ENCODE results near the gene TIGD7. TPM values are rescaled to one million over a fixed set of nuclear protein-coding genes. Genes with fewer than 3 reads are reported as not detected.

The TIGD7 gene
- total RNA-seq, 4 donors from 2014 or later = 0.38 to 4.0 (median 0.96) TPM

DNA sequence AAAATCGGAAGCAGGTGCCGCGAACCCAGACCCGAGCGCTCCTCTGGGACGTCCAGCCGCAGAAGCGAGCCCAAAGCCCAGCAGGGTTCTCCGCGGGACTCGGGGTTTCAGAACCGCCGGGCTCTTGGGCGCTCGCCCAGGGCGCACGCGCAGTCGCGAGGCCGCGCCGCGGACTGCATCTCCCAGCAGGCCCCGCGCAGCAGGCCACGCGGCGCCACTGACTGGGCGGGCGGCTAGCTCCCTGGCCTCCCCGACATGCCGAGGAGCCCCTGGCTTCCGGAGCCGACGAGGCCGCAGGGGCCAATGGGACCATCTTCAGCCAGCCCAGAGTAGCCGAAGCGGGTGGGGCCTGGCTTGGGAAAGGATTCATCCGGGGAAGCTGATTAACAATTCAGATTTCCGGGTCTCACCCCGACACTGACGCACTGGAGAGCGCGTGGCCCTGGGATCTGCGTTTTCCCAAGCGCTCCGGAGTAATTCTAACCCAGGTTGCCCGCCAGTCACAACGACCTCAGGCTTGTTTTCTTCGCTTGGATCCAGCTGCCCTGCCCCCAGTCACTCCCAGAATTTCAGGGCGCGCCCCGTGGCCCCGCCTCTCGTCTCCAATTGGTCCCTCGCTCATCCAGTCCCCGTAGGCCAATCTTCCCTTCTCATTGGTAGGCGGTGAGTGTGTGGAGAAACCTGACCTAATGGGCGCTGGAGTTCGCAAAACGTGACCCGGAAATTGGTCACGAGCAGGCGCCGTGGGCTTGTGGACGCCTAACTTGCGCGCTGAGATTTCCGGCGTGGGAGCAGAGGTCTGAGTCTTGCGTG, 22.3 kb downstream of the TIGD7 start, which contains the start of gene ZNF263:
ZNF263 (plus strand) TSS at position 762 of the 813 bp plus-strand sequence. CDS start 328 bp downstream, outside the sequence.
- 0 to 1% methylated on average over 25 to 26 of the region's 72 CpGs for WGBS, 2 donors
- Histone ChIP-seq H3K36me3 (peaks cover 9 to 34% (median 13%) of the 10 kb centered on the region in 3 donors), H3K4me3 (peak within 1 kb of the TSS; percentile 91 to 97 (median 94)), H3K9me3 (peaks cover 0 to 24% (median 19%) of the 10 kb centered on the region in 3 donors), H3K27ac (peak within 1 kb of the TSS; percentile 98 to 100 (median 98)), H3K4me1 (peaks cover 14 to 37% (median 16%) of the 10 kb centered on the region in 3 donors), H3K27me3 (peaks cover 0 to 4% (median 0%) of the 10 kb centered on the region in 4 donors)
- peak in 2 of 4 donors; percentile 59 to 60 for TF ChIP-seq POLR2A (IDR thresholded peaks at IDR 0.05)
- TF ChIP-seq, protein P1, sequence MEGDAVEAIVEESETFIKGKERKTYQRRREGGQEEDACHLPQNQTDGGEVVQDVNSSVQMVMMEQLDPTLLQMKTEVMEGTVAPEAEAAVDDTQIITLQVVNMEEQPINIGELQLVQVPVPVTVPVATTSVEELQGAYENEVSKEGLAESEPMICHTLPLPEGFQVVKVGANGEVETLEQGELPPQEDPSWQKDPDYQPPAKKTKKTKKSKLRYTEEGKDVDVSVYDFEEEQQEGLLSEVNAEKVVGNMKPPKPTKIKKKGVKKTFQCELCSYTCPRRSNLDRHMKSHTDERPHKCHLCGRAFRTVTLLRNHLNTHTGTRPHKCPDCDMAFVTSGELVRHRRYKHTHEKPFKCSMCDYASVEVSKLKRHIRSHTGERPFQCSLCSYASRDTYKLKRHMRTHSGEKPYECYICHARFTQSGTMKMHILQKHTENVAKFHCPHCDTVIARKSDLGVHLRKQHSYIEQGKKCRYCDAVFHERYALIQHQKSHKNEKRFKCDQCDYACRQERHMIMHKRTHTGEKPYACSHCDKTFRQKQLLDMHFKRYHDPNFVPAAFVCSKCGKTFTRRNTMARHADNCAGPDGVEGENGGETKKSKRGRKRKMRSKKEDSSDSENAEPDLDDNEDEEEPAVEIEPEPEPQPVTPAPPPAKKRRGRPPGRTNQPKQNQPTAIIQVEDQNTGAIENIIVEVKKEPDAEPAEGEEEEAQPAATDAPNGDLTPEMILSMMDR (IDR thresholded peaks at IDR 0.05) = peak in 1 of 6 experiments; percentile 17
- DNase-seq = peak; percentile 84
- intact Hi-C loops (cut with DNase I) = no loop called here

DNA sequence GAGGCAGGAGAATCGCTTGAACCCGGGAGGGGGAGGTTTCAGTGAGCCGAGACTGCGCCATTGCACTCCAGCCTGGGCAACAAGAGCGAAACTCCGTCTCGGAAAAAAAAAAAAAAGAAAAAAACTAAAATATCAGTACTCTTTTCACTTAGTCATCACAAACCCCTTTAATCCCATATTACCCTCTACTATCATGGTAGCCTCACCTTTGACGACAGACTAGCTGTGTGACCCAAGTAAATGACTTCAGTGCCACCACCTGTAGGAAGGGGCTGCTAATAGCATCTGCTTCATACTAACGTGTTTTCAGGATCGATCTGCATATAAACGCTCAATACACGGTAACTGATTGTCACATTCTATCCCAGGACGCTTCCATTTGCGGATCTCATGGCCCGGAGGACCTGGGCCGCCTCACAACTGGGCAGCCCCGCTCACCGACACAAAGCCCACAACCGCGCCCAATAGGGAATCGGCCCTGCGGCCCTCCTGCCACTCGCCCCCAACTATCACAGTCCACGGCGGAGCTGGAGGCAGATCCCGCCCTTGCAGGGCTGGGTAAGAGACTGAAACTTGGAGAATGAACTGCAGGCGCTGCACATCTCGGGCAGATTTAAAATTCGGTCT, 23.0 kb downstream of the TIGD7 start:
- Histone ChIP-seq H3K4me1 (peaks cover 14 to 37% (median 16%) of the 10 kb centered on the region in 3 donors), H3K36me3 (peaks cover 9 to 26% (median 13%) of the 10 kb centered on the region in 3 donors), H3K9me3 (peaks cover 0 to 17% (median 12%) of the 10 kb centered on the region in 3 donors), H3K27ac (peak overlapping the region; percentile 98 to 100 (median 98)), H3K27me3 (peaks cover 0 to 9% (median 0%) of the 10 kb centered on the region in 4 donors), H3K4me3 (peak overlapping the region; percentile 91 to 97 (median 94))
- no peak for DNase-seq
- intact Hi-C loops (cut with DNase I) = no loop called here
- no peak for TF ChIP-seq POLR2A (IDR thresholded peaks at IDR 0.05)
- TF ChIP-seq, protein P1 (IDR thresholded peaks at IDR 0.05) = no peak
- 18 to 44% methylated on average over 10 to 16 of the region's 29 CpGs for WGBS, 2 donors

DNA sequence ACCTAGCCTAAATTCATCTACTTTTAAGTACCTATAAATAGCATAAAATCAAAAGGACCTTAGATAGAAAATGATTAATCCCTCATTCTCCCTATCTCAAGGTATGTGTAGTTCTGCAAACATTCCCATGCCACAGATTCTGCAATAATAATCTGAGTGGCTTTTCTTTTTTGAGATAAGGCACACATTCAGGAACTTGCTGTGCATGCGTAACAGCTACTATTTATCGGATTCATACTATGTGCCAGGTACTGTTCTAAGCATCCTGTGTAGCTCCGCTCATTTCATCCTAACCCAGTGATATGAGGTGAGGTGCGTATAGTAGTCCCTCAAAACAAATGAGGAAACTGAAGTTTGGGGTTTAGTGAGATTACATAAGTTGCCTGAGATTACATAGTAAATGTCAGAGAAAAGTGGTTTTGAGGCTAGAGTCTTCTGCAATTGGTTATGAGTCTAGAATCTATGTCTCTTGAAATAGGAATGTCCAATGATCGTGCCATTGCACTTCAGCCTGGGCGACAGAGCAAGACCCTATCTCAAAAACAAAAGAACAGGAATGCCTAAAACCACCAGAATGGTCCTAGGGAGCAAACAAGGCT, 23.9 kb downstream of the TIGD7 start:
- Histone ChIP-seq H3K27me3 (peaks cover 0 to 9% (median 0%) of the 10 kb centered on the region in 4 donors), H3K4me3 (no peak overlapping the region), H3K36me3 (peaks cover 8 to 17% (median 9%) of the 10 kb centered on the region in 3 donors), H3K27ac (no peak overlapping the region), H3K9me3 (peaks cover 0 to 8% (median 7%) of the 10 kb centered on the region in 3 donors), H3K4me1 (peaks cover 14 to 37% (median 16%) of the 10 kb centered on the region in 3 donors)
- DNase-seq = no peak
- intact Hi-C loops (cut with DNase I) = no loop called here
- TF ChIP-seq, protein P1 (IDR thresholded peaks at IDR 0.05) = no peak
- no peak for TF ChIP-seq POLR2A (IDR thresholded peaks at IDR 0.05)
- WGBS, 2 donors = 91 to 92% methylated on average over 6 of the region's 6 CpGs

DNA sequence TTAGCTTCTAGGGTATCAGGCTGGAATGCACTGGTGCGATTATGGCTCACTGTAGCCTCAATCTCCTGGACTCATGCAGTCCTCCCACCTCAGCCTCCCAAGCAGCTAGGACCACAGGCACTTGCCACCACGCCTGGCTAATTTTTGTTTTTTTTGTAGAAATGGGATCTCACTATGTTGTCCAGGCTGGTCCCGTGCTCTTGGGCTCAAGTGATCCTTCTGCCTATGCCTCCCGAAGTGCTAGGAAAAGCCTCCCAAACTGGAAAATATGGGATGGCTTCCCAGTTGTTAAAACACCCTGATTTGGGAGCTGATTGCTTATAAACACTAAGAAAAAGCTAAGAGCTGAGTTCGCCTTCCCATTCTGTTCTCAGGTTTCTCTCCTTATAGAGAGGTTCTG, 28.6 kb downstream of the TIGD7 start:
- H3K27ac ChIP-seq = no peak overlapping the region
- H3K9me3 ChIP-seq = peaks cover 0 to 5% (median 1%) of the 10 kb centered on the region in 3 donors
- TF ChIP-seq POLR2A (IDR thresholded peaks at IDR 0.05) = no peak
- WGBS, 2 donors = 82 to 84% methylated on average over 5 of the region's 5 CpGs
- peaks cover 0 to 2% (median 0%) of the 10 kb centered on the region in 3 donors for H3K4me1 ChIP-seq
- peaks cover 0 to 9% (median 0%) of the 10 kb centered on the region in 4 donors for H3K27me3 ChIP-seq
- no peak overlapping the region for H3K4me3 ChIP-seq
- intact Hi-C loops (cut with DNase I) = no loop called here
- no peaks in the 10 kb centered on the region for H3K36me3 ChIP-seq
- DNase-seq = no peak

DNA sequence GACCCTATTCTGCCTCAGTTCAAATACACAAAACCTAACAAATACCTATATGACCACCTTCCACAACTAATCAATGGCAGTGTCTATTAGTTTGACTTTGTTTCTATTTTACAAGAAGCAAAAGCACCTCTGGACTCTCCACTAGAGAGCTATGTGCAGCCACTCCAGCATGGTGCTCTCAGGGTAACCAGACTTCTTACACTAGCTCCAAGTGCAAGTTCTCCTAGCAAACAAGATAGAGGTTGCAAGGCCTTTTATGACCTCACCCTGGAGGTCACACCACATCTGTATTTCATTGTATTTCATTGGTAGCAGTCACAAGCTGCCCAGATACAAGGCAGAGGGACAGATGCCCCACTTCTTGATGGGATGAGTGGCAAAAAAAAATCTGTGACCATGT, 30.3 kb downstream of the TIGD7 start:
- no peak for DNase-seq
- H3K36me3 ChIP-seq = no peaks in the 10 kb centered on the region
- H3K27ac ChIP-seq = no peak overlapping the region
- intact Hi-C loops (cut with DNase I) = no loop called here
- peaks cover 0 to 9% (median 0%) of the 10 kb centered on the region in 4 donors for H3K27me3 ChIP-seq
- TF ChIP-seq, protein P1 (IDR thresholded peaks at IDR 0.05) = no peak
- TF ChIP-seq POLR2A (IDR thresholded peaks at IDR 0.05) = no peak
- H3K4me1 ChIP-seq = no peaks in the 10 kb centered on the region
- H3K9me3 ChIP-seq = peaks cover 0 to 6% (median 5%) of the 10 kb centered on the region in 3 donors
- H3K4me3 ChIP-seq = no peak overlapping the region
